IMR-90 (cell line): ENCODE measurements around the gene LYRM9. TPM values are rescaled to one million over a fixed set of nuclear protein-coding genes. Genes with fewer than 3 reads are reported as not detected.

Source experiments
- ATAC-seq: fragments of 200-7000 bp; cut with Tn5 transposase; 2 replicates; pipeline ENCODE4 v1.9.1; 2020; ENCODE audit warnings: low read depth, mild to moderate bottlenecking, moderate library complexity
- BruUV-seq: library from RNA; stranded (reverse); fragments of 400-500 nt; replicated peaks from 2 replicates; lab custom pipeline; 2021; lab: Mats Ljungman, UMichigan
- CTCF ChIA-PET: fragments of 300-600 bp; formaldehyde crosslinking; extraction: SDS; loops from one replicate; lab custom pipeline; 2021; ENCODE audit warnings: antibody characterized with exemption; lab: Yijun Ruan, JAX
- POLR2A ChIA-PET: fragments of 300-600 bp; sonication (Branson Sonifier 250); formaldehyde crosslinking; loops from one replicate; lab custom pipeline; 2022; ENCODE audit warnings: antibody characterized with exemption; ENCODE audit not compliant: unreplicated experiment; lab: Charles Lee
- DNase-seq: peaks from one replicate; pipeline ENCODE4 v3.0.0; 2013
- H2AFZ ChIP-seq: replicated peaks from 2 replicates; pipeline ENCODE3; 2013; ENCODE audit warnings: low read length, mild to moderate bottlenecking; ENCODE audit not compliant: poor library complexity
- H2AK5ac ChIP-seq: 2 replicates; pipeline ENCODE4 v1.6.1; 2013; ENCODE audit warnings: low read depth, low read length, inconsistent platforms
- H2AK9ac ChIP-seq: replicated peaks from 2 replicates; pipeline ENCODE3; 2013; ENCODE audit warnings: mild to moderate bottlenecking, low read depth, low read length, moderate library complexity; ENCODE audit not compliant: poor library complexity
- H2BK120ac ChIP-seq: 2 replicates; pipeline ENCODE4 v1.6.1; 2013; ENCODE audit warnings: low read depth, low read length, inconsistent platforms
- H2BK15ac ChIP-seq: 3 replicates; pipeline ENCODE4 v1.6.1; 2013; ENCODE audit warnings: low read depth, low read length, inconsistent platforms
- H2BK20ac ChIP-seq: 2 replicates; pipeline ENCODE4 v1.6.1; 2013; ENCODE audit warnings: low read depth, mild to moderate bottlenecking, inconsistent platforms, low read length, moderate library complexity
- H2BK5ac ChIP-seq: 2 replicates; pipeline ENCODE4 v1.6.1; 2013; ENCODE audit warnings: mild to moderate bottlenecking, low read depth, low read length, inconsistent platforms; ENCODE audit not compliant: poor library complexity, severe bottlenecking
- H3K14ac ChIP-seq: replicated peaks from 2 replicates; pipeline ENCODE4 v1.6.1; 2013; ENCODE audit warnings: low read depth, low read length, inconsistent platforms
- H3K18ac ChIP-seq: 2 replicates; pipeline ENCODE4 v1.6.1; 2013; ENCODE audit warnings: low read depth, low read length, control low read depth
- H3K23ac ChIP-seq: 2 replicates; pipeline ENCODE4 v1.6.1; 2013; ENCODE audit warnings: low read depth, low read length, inconsistent platforms
- H3K27ac ChIP-seq: 2 replicates; pipeline ENCODE4 v1.5.1; 2013; ENCODE audit warnings: mild to moderate bottlenecking, control low read depth, low read length; ENCODE audit not compliant: insufficient read depth
- H3K27me3 ChIP-seq: 2 replicates; pipeline ENCODE4 v1.6.1; 2013; ENCODE audit warnings: low read length; ENCODE audit not compliant: control insufficient read depth, insufficient read depth
- H3K36me3 ChIP-seq: 2 replicates; pipeline ENCODE4 v1.6.1; 2013; ENCODE audit warnings: low read length, mixed read lengths; ENCODE audit not compliant: control insufficient read depth, insufficient read depth
- H3K4ac ChIP-seq: 2 replicates; pipeline ENCODE4 v1.6.1; 2013; ENCODE audit warnings: low read depth, low read length, inconsistent platforms
- H3K4me1 ChIP-seq: 2 replicates; pipeline ENCODE4 v1.6.1; 2013; ENCODE audit warnings: low read length, mixed read lengths; ENCODE audit not compliant: control insufficient read depth, insufficient read depth
- H3K4me2 ChIP-seq: 2 replicates; pipeline ENCODE4 v1.6.1; 2013; ENCODE audit warnings: low read depth, mild to moderate bottlenecking, control low read depth, low read length, moderate library complexity
- H3K4me3 ChIP-seq: 2 replicates; pipeline ENCODE4 v1.5.1; 2013; ENCODE audit warnings: low read depth, mild to moderate bottlenecking, control low read depth, low read length, moderate library complexity; ENCODE audit not compliant: insufficient read depth
- H3K56ac ChIP-seq: 2 replicates; pipeline ENCODE4 v1.6.1; 2013; ENCODE audit warnings: low read length, inconsistent platforms; ENCODE audit not compliant: insufficient read depth; ENCODE audit errors: extremely low read depth
- H3K79me1 ChIP-seq, 2 experiments: 2 replicates each; pipeline ENCODE4 v1.6.1; 2013; ENCODE audit warnings: low read length in 2 of 2, inconsistent platforms in 1 of 2, low read depth in 1 of 2
- H3K9ac ChIP-seq: 2 replicates; pipeline ENCODE4 v1.6.1; 2013; ENCODE audit warnings: low read depth, low read length, control low read depth
- H3K9me1 ChIP-seq: 2 replicates; pipeline ENCODE4 v1.6.1; 2013; ENCODE audit warnings: low read length, inconsistent platforms; ENCODE audit not compliant: insufficient read depth
- H3K9me3 ChIP-seq: 2 replicates; pipeline ENCODE4 v1.6.1; 2013; ENCODE audit warnings: low read length; ENCODE audit not compliant: control insufficient read depth, insufficient read depth
- H4K20me1 ChIP-seq: 2 replicates; pipeline ENCODE4 v1.6.1; 2013; ENCODE audit warnings: low read length, inconsistent platforms; ENCODE audit not compliant: insufficient read depth
- H4K5ac ChIP-seq: 2 replicates; pipeline ENCODE4 v1.6.1; 2013; ENCODE audit warnings: mild to moderate bottlenecking, low read depth, low read length, control low read depth
- H4K8ac ChIP-seq, 2 experiments: 2 replicates each; pipeline ENCODE4 v1.6.1; 2013; ENCODE audit warnings: low read depth in 2 of 2, low read length in 2 of 2, control low read depth in 1 of 2, inconsistent platforms in 1 of 2
- H4K91ac ChIP-seq: 2 replicates; pipeline ENCODE4 v1.6.1; 2013; ENCODE audit warnings: low read depth, low read length, inconsistent platforms; ENCODE audit not compliant: insufficient read depth
- BHLHE40 ChIP-seq: fragments of 150-350 bp; IDR thresholded peaks from 2 replicates; pipeline ENCODE4 v1.6.1; 2016; ENCODE audit warnings: mild to moderate bottlenecking, low read depth, low read length
- CEBPB ChIP-seq: IDR thresholded peaks from 2 replicates; pipeline ENCODE4 v1.6.1; 2012; ENCODE audit warnings: low read depth, low read length, improper control_type of control experiment
- CHD1 ChIP-seq: IDR thresholded peaks from 2 replicates; pipeline ENCODE4 v1.6.1; 2012; ENCODE audit warnings: low read depth, low read length, improper control_type of control experiment
- FOS ChIP-seq: fragments of 150-350 bp; IDR thresholded peaks from 2 replicates; pipeline ENCODE4 v1.6.1; 2016; ENCODE audit warnings: low read depth, low read length
- MAFK ChIP-seq: IDR thresholded peaks from 2 replicates; pipeline ENCODE4 v1.6.1; 2012; ENCODE audit warnings: low read depth, low read length, improper control_type of control experiment
- MAZ ChIP-seq: IDR thresholded peaks from 2 replicates; pipeline ENCODE4 v1.6.1; 2012; ENCODE audit warnings: low read depth, mild to moderate bottlenecking, low read length, improper control_type of control experiment, moderate library complexity, borderline replicate concordance
- MXI1 ChIP-seq: IDR thresholded peaks from 2 replicates; pipeline ENCODE4 v1.6.1; 2012; ENCODE audit warnings: low read depth, mild to moderate bottlenecking, low read length, moderate library complexity, borderline replicate concordance
- NFE2L2 ChIP-seq: fragments of 150-350 bp; IDR thresholded peaks from 2 replicates; pipeline ENCODE4 v1.6.1; 2016; ENCODE audit warnings: low read depth, mild to moderate bottlenecking, low read length
- POLR2A ChIP-seq: IDR thresholded peaks from 2 replicates; pipeline ENCODE4 v1.6.1; 2012; ENCODE audit warnings: mild to moderate bottlenecking, low read depth, low read length
- RAD21 ChIP-seq: IDR thresholded peaks from 2 replicates; pipeline ENCODE4 v1.6.1; 2012; ENCODE audit warnings: low read length, improper control_type of control experiment
- RCOR1 ChIP-seq: IDR thresholded peaks from 2 replicates; pipeline ENCODE4 v1.6.1; 2012; ENCODE audit warnings: mild to moderate bottlenecking, low read length, improper control_type of control experiment; ENCODE audit not compliant: insufficient replicate concordance
- RFX5 ChIP-seq: IDR thresholded peaks from 2 replicates; pipeline ENCODE4 v1.8.0; 2012; ENCODE audit warnings: low read depth, mild to moderate bottlenecking, low read length, moderate library complexity
- SMC3 ChIP-seq: fragments of 150-350 bp; IDR thresholded peaks from 2 replicates; pipeline ENCODE4 v1.6.1; 2016; ENCODE audit warnings: low read depth, mild to moderate bottlenecking, antibody characterized with exemption, low read length, moderate library complexity
- WGBS, 2 experiments: methylation state at CpG; one replicate each; pipeline versions ENCODE4 v1.1.5 to v1.1.7; 2013; ENCODE audit warnings: missing lambda C conversion rate in 2 of 2; ENCODE audit not compliant: insufficient read length in 1 of 2; ENCODE audit errors: extremely low coverage in 2 of 2; 5-methylcytosine and 5-hydroxymethylcytosine counted together
- dilution Hi-C: fragments of 300-500 bp; cut with HindIII; formaldehyde crosslinking; loops from one replicate; pipeline ENCODE4 v1.14.3; 2018; ENCODE audit warnings: low sequenced_read_pairs; ENCODE audit not compliant: unreplicated experiment
- in situ Hi-C: fragments of 300-500 bp; cut with MboI; formaldehyde crosslinking; loops from 3 replicates; pipeline ENCODE4 v1.14.3; 2019; ENCODE audit warnings: low sequenced_read_pairs, inconsistent platforms, mixed read lengths
- intact Hi-C: fragments of 100-400 bp; cut with micrococcal nuclease; formaldehyde crosslinking; loops from 2 replicates; pipeline ENCODE4 v1.10.0; 2022
- polyA plus RNA-seq, 3 experiments: library from polyadenylated mRNA; depleted of rRNA; stranded (reverse); fragments of >200 nt; gene quantifications; 2 replicates each; pipeline ENCODE4 v1.2.3, GENCODE V29; 2012; ENCODE audit warnings: low replicate concordance in 1 of 3
- total RNA-seq: library from RNA; depleted of rRNA; stranded (reverse); fragments of >200 nt; gene quantifications from 2 replicates; pipeline ENCODE4 v1.2.3, GENCODE V29; 2012
- TF ChIP-seq, protein P1 (sequence below): fragments of 150-350 bp; IDR thresholded peaks from 2 replicates; pipeline ENCODE4 v1.6.1; 2016; ENCODE audit warnings: low read depth, mild to moderate bottlenecking, low read length, moderate library complexity, borderline replicate concordance
- TF ChIP-seq, protein P2 (sequence below): fragments of 150-350 bp; IDR thresholded peaks from 2 replicates; pipeline ENCODE4 v1.6.1; 2017; ENCODE audit warnings: mild to moderate bottlenecking, antibody characterized with exemption, low read length, low read depth
- TF ChIP-seq, protein P3 (sequence below): conservative IDR thresholded peaks from 2 replicates; pipeline ENCODE4 v1.5.1; 2012; ENCODE audit warnings: mild to moderate bottlenecking, low read depth, low read length, improper control_type of control experiment

The LYRM9 gene
- total and polyA plus RNA-seq, 2 of the 4 experiments (the other 2 are of a cell fraction) = 3.2 to 4.8 TPM

DNA sequence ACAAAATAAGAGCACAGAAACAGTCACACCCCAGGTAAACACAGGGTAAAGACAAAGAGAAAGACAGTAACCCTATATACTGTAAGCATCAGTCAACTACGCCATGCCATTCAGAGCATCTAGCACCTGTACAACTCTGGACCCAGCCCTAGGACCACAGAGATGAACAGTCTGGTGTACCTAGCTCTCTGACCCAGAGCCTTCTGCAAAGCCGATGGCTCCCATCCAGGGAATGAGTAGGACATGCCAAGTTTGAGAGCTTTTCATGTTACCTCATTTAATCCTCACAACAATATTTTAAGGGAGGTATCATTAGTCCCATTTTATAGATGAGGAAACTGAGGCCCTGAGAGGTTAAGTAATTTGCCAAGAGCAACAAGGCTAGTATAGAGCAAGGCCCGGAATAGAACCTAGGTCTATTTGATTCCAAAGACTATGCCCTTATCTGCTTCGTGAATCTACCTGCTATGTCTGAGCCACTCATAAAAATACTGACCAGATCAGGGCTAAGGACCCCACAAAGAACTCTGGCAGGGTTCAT lies 3.4 kb downstream of the LYRM9 start:
- Histone ChIP-seq H2AK9ac (no peak overlapping the region), H3K27ac (no peak overlapping the region), H3K18ac (no peak overlapping the region), H2AK5ac (no peak overlapping the region), H3K4me1 (peaks cover 6% of the 10 kb centered on the region), H4K5ac (no peak overlapping the region), H2BK5ac (no peak overlapping the region), H2AFZ (no peak overlapping the region), H3K4ac (no peak overlapping the region), H4K91ac (no peak overlapping the region; the same call in none of the 2 replicates), H2BK20ac (no peak overlapping the region), H2BK15ac (no peak overlapping the region), H3K9me3 (no peaks in the 10 kb centered on the region), H4K8ac (no peak overlapping the region), H3K4me2 (no peak overlapping the region), H3K23ac (no peak overlapping the region), H3K36me3 (no peaks in the 10 kb centered on the region), H3K79me1 (0 out of 4 replicates have a peak, but pooled peaks cover 0 to 8% of the 10 kb centered on the region in 2 experiments), H3K9me1 (0 out of 2 replicates have a peak, but pooled peaks cover 3% of the 10 kb centered on the region), H4K20me1 (no peaks in the 10 kb centered on the region), H3K27me3 (no peaks in the 10 kb centered on the region), H2BK120ac (no peak overlapping the region), H3K14ac (no peak overlapping the region), H3K56ac (no peak overlapping the region), H3K9ac (no peak overlapping the region), H3K4me3 (no peak overlapping the region)
- TF ChIP-seq NFE2L2 = no peak
- no peak for TF ChIP-seq CHD1
- TF ChIP-seq RCOR1 = no peak
- no peak for TF ChIP-seq POLR2A
- TF ChIP-seq FOS = no peak
- no peak for TF ChIP-seq SMC3
- no peak for TF ChIP-seq CEBPB
- TF ChIP-seq, protein P1, sequence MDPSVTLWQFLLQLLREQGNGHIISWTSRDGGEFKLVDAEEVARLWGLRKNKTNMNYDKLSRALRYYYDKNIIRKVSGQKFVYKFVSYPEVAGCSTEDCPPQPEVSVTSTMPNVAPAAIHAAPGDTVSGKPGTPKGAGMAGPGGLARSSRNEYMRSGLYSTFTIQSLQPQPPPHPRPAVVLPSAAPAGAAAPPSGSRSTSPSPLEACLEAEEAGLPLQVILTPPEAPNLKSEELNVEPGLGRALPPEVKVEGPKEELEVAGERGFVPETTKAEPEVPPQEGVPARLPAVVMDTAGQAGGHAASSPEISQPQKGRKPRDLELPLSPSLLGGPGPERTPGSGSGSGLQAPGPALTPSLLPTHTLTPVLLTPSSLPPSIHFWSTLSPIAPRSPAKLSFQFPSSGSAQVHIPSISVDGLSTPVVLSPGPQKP = no peak
- TF ChIP-seq, protein P2, sequence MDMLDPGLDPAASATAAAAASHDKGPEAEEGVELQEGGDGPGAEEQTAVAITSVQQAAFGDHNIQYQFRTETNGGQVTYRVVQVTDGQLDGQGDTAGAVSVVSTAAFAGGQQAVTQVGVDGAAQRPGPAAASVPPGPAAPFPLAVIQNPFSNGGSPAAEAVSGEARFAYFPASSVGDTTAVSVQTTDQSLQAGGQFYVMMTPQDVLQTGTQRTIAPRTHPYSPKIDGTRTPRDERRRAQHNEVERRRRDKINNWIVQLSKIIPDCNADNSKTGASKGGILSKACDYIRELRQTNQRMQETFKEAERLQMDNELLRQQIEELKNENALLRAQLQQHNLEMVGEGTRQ = no peak
- no peak for TF ChIP-seq MAZ
- TF ChIP-seq MAFK = no peak
- no peak for TF ChIP-seq MXI1
- TF ChIP-seq BHLHE40 = no peak
- no peak for TF ChIP-seq RAD21
- TF ChIP-seq, protein P3, sequence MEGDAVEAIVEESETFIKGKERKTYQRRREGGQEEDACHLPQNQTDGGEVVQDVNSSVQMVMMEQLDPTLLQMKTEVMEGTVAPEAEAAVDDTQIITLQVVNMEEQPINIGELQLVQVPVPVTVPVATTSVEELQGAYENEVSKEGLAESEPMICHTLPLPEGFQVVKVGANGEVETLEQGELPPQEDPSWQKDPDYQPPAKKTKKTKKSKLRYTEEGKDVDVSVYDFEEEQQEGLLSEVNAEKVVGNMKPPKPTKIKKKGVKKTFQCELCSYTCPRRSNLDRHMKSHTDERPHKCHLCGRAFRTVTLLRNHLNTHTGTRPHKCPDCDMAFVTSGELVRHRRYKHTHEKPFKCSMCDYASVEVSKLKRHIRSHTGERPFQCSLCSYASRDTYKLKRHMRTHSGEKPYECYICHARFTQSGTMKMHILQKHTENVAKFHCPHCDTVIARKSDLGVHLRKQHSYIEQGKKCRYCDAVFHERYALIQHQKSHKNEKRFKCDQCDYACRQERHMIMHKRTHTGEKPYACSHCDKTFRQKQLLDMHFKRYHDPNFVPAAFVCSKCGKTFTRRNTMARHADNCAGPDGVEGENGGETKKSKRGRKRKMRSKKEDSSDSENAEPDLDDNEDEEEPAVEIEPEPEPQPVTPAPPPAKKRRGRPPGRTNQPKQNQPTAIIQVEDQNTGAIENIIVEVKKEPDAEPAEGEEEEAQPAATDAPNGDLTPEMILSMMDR = no peak
- TF ChIP-seq RFX5 = no peak
- BruUV-seq = no TSS peak
- no peak for ATAC-seq
- dilution Hi-C loops (no loop called here), in situ Hi-C loops (loop anchor here (10.0 kb wide), 2 partner anchors 85 to 235 kb away; partner anchors contain the start of gene NOS2), intact Hi-C loops (loop anchor here (5.0 to 10.0 kb wide), 6 partner anchors 158 to 448 kb away; partner anchors contain the start of genes IFT20, KSR1, TMEM97 and TNFAIP1)
- WGBS, 2 experiments = 86% methylated on average over 1 of the region's 4 CpGs; no CpG with 5 or more reads in 1 of the 2 experiments
- CTCF ChIA-PET = interaction anchor here (1.2 kb wide), 1 partner anchor 10 kb away, joined by 5 read pairs; no protein-coding TSS in a partner anchor
- no peak for DNase-seq
- POLR2A ChIA-PET = no interaction called here
